CD4-positive, CD25-positive, alpha-beta regulatory T cell (primary cell): ENCODE results near the gene KRT16. TPM values are rescaled to one million over a fixed set of nuclear protein-coding genes. Genes with fewer than 3 reads are reported as not detected.
"Not testable (repeated sequence)": the region's sequence is repeated elsewhere in the genome, so short reads cannot be mapped to it uniquely, and the experiment has no call there.

Experiments
- ATAC-seq, 2 donors: fragments of 150-1000 bp; cut with Tn5 transposase; one replicate each; pipeline ENCODE4 v1.10.0; 2021; ENCODE audit warnings: low read depth in 2 of 2, moderate number of reproducible peaks in 2 of 2, moderate library complexity in 1 of 2
- DNase-seq, 3 donors: peaks; one replicate each; pipeline versions ENCODE4 v3.0.0 to v3.0.0-alpha.2; 2012 to 2022; ENCODE audit warnings: mixed read lengths in 1 of 3
- H3K27ac ChIP-seq: one replicate; pipeline ENCODE4 v1.7.0; 2013; ENCODE audit warnings: mild to moderate bottlenecking, low read length; ENCODE audit not compliant: insufficient read depth, poor library complexity, severe bottlenecking
- H3K27me3 ChIP-seq: one replicate; pipeline ENCODE4 v1.7.0; 2013; ENCODE audit warnings: low read length; ENCODE audit not compliant: control insufficient read depth, insufficient read depth
- H3K36me3 ChIP-seq: one replicate; pipeline ENCODE4 v1.7.0; 2013; ENCODE audit warnings: mild to moderate bottlenecking, low read length, moderate library complexity; ENCODE audit not compliant: control insufficient read depth, insufficient read depth
- H3K4me1 ChIP-seq: 2 replicates; pipeline ENCODE4 v1.7.0; 2013; ENCODE audit warnings: mild to moderate bottlenecking, low read length; ENCODE audit not compliant: insufficient read depth, control insufficient read depth, poor library complexity, severe bottlenecking
- H3K4me3 ChIP-seq: one replicate; pipeline ENCODE4 v1.7.0; 2013; ENCODE audit warnings: low read depth, mild to moderate bottlenecking, low read length, moderate library complexity
- H3K9me3 ChIP-seq, 2 experiments: 1 replicate in 1 of 2; 2 replicates in 1 of 2; pipeline ENCODE4 v1.7.0; 2013; ENCODE audit warnings: low read length in 2 of 2, mild to moderate bottlenecking in 1 of 2, moderate library complexity in 1 of 2; ENCODE audit not compliant: control insufficient read depth in 2 of 2
- H3K27ac Mint-ChIP-seq, 3 donors: one replicate each; pipeline ENCODE4 v1.8.0; 2020 to 2022; ENCODE audit warnings: mild to moderate bottlenecking in 3 of 3, mixed read lengths in 3 of 3, moderate library complexity in 2 of 3
- H3K27me3 Mint-ChIP-seq: one replicate; pipeline ENCODE4 v1.8.0; 2022; ENCODE audit warnings: mild to moderate bottlenecking, mixed read lengths
- H3K36me3 Mint-ChIP-seq: one replicate; pipeline ENCODE4 v1.8.0; 2020; ENCODE audit warnings: mixed read lengths
- H3K4me1 Mint-ChIP-seq, 4 donors: one replicate each; pipeline ENCODE4 v1.8.0; 2020 to 2022; ENCODE audit warnings: mixed read lengths in 4 of 4, mild to moderate bottlenecking in 1 of 4
- H3K4me3 Mint-ChIP-seq, 4 donors: one replicate each; pipeline ENCODE4 v1.8.0; 2020 to 2022; ENCODE audit warnings: mild to moderate bottlenecking in 4 of 4, mixed read lengths in 4 of 4, moderate library complexity in 3 of 4
- H3K9me3 Mint-ChIP-seq, 7 donors: one replicate each; pipeline ENCODE4 v1.8.0; 2020 to 2022; ENCODE audit warnings: mixed read lengths in 7 of 7, mild to moderate bottlenecking in 3 of 7, moderate library complexity in 2 of 7
- polyA plus RNA-seq, 4 donors: library from polyadenylated mRNA; unstranded; fragments of 300-500 nt; fragmentation: Illumina TruSeq; gene quantifications; one replicate each; pipeline ENCODE4 v1.2.3, GENCODE V29; 2021
- total RNA-seq: library from RNA; stranded (reverse); gene quantifications from one replicate; pipeline ENCODE4 v1.2.3, GENCODE V29; 2022

KRT16 gene
- total and polyA plus RNA-seq, 5 donors from 2014 or later: not detected

DNA sequence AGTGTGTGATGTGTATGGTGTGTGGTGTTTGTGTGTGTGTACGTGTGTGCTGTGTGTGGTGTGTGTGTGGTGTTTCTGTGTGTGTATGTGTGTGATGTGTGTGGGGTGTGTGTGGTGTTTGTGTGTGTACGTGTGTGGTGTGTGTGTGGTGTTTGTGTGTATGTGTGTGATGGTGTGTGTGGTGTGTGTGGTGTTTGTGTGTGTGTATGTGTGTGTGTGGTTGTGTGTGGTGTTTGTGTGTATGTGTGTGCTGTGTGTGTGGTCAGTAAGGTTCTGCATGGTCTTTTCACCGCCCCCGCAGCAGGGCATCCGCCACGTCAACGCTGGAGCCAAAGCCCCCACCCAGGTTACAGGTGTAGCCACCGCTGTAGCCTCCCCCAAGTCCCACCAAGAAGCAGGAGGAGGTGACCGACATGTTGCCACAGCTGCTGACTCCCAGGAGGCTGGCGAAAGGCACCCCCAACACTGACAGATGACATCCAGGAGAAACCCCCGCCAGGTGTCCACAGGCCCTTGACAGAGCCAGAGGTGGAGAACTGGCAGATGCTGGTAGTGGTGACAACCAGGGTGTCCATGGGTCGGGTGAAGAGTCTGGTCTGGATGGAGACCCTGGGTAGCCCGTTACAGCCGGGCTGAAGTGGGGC is 21.1 kb upstream of the KRT16 start:
- Mint-ChIP-seq H3K4me1 (no peaks in the 10 kb centered on the region), H3K9me3 (no peaks in the 10 kb centered on the region), H3K36me3 (no peaks in the 10 kb centered on the region), H3K4me3 (no peak overlapping the region), H3K27me3 (no peaks in the 10 kb centered on the region), H3K27ac (no peak overlapping the region)
- Histone ChIP-seq H3K36me3 (no peaks in the 10 kb centered on the region), H3K27ac (no peak overlapping the region), H3K27me3 (no peaks in the 10 kb centered on the region), H3K4me3 (no peak overlapping the region), H3K4me1 (no peaks in the 10 kb centered on the region), H3K9me3 (no peaks in the 10 kb centered on the region)
- DNase-seq (peak in 1 of 3 donors; percentile 25), ATAC-seq (no peak)

DNA sequence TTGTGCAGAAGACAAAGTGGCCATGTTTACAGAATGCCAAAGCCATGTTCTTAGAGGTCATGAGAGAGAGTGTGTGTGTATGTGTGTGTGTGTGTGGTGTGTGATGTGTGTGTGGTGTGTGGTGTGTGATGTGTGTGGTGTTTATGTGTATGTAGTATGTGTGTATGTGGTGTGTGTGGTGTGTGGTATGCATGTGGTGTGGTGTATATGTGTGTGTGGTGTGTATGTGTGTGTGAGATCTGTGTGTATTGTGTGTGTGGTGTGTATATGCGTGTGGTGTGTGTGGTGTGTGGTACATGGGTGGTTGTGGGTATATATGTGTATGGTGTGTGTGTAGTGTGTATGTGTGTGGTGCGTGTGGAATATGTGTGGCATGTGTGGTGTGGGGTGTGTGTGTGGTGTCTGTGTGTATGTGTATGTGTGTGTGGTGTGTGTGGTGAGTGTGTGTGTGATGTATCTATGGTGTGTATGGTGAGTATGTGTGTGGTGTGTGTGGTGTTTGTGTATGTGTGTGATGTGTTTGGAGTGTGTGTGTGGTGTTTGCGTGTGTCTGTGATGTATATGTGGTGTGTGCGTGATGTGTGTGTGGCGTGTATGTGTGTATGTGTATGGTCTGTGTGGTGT is 20.0 kb upstream of the KRT16 start:
- no peak overlapping the region for H3K27ac Mint-ChIP-seq

DNA sequence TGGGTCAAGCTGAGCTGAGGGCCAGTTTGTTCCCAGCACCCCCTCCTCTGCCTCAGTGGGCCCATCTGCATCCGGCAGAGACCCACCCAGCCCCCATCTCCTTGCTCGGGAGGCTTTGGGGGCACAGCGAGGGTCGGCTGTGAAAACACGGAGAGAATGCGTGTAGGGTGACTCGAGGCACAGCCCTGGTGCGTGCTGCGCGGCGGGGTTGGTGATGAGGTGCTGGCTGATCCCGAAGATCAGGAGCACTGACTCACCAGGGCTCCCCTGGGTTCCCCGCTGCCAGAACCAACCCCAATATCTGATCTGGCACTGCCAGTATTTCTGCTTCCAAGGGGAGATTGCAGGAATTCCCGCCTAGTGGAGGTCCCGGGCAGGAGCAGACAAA is 19.3 kb upstream of the KRT16 start:
- H3K4me1 ChIP-seq: no peaks in the 10 kb centered on the region
- H3K4me1 Mint-ChIP-seq: no peaks in the 10 kb centered on the region
- no peaks in the 10 kb centered on the region for H3K36me3 ChIP-seq
- no peak overlapping the region for H3K4me3 ChIP-seq
- DNase-seq (no peak), ATAC-seq (no peak)
- H3K27ac Mint-ChIP-seq: no peak overlapping the region
- no peaks in the 10 kb centered on the region for H3K9me3 Mint-ChIP-seq
- no peaks in the 10 kb centered on the region for H3K27me3 Mint-ChIP-seq
- H3K27ac ChIP-seq: no peak overlapping the region
- H3K4me3 Mint-ChIP-seq: no peak overlapping the region
- H3K9me3 ChIP-seq: no peaks in the 10 kb centered on the region
- H3K27me3 ChIP-seq: no peaks in the 10 kb centered on the region
- H3K36me3 Mint-ChIP-seq: no peaks in the 10 kb centered on the region

More for the DNA sequence above, 20.0 kb upstream of the KRT16 start:
- Histone ChIP-seq H3K27ac (no peak overlapping the region), H3K4me1 (no peaks in the 10 kb centered on the region), H3K4me3 (no peak overlapping the region), H3K27me3 (no peaks in the 10 kb centered on the region), H3K9me3 (no peaks in the 10 kb centered on the region), H3K36me3 (no peaks in the 10 kb centered on the region)
- Mint-ChIP-seq H3K27me3 (no peaks in the 10 kb centered on the region), H3K4me3 (no peak overlapping the region), H3K4me1 (no peaks in the 10 kb centered on the region), H3K9me3 (no peaks in the 10 kb centered on the region), H3K36me3 (no peaks in the 10 kb centered on the region)
- DNase-seq: no peak
- ATAC-seq: no peak

DNA sequence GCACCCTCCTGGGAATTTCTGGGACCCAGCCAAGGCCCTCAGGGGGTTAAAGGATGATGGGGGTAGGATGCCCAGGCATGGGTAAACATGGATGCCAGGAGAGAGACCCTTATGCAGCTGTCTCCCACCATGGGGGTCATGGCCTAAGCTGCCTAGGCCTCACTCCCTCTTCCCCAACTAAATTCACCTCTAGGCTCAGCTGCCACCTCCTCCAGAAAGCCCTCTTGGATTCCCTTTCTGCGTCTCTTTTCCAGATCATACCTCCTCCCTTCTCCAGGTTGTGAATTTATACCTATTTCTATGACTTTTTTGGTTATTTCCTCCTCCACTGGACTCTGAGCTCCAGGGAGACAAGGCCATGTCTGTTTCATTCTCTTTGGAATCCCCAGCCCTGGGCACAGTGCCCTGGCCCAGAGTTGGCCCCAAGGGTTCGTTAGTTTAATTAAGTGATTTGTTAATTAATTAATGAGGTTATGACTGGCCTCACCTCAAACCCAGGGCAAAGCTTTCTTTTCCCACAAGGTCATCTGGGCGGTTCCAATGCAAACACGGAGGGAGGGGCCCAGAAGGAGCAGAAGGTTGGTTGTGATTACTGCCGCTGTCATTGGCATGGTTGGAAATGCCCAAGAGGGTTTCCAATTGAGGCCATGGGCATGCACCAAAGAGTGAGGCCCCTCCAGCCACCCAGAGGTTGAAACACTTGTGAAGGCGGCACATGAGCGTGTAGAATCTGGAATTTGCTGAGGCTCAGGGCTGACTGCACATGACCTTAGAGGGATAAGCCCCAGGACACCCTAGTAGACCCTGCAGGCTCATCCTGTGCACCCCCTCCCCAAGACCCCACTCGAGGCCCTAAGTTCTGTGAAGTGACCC is 18.7 kb upstream of the KRT16 start:
- ATAC-seq: no peak
- H3K4me1 Mint-ChIP-seq: no peaks in the 10 kb centered on the region
- no peaks in the 10 kb centered on the region for H3K9me3 Mint-ChIP-seq
- no peaks in the 10 kb centered on the region for H3K27me3 Mint-ChIP-seq
- H3K27ac ChIP-seq: no peak overlapping the region
- no peak overlapping the region for H3K4me3 ChIP-seq
- H3K4me1 ChIP-seq: no peaks in the 10 kb centered on the region
- no peak overlapping the region for H3K4me3 Mint-ChIP-seq
- H3K36me3 Mint-ChIP-seq: no peaks in the 10 kb centered on the region
- no peaks in the 10 kb centered on the region for H3K36me3 ChIP-seq
- DNase-seq: no peak
- H3K9me3 ChIP-seq: no peaks in the 10 kb centered on the region
- H3K27ac Mint-ChIP-seq: no peak overlapping the region
- H3K27me3 ChIP-seq: no peaks in the 10 kb centered on the region

DNA sequence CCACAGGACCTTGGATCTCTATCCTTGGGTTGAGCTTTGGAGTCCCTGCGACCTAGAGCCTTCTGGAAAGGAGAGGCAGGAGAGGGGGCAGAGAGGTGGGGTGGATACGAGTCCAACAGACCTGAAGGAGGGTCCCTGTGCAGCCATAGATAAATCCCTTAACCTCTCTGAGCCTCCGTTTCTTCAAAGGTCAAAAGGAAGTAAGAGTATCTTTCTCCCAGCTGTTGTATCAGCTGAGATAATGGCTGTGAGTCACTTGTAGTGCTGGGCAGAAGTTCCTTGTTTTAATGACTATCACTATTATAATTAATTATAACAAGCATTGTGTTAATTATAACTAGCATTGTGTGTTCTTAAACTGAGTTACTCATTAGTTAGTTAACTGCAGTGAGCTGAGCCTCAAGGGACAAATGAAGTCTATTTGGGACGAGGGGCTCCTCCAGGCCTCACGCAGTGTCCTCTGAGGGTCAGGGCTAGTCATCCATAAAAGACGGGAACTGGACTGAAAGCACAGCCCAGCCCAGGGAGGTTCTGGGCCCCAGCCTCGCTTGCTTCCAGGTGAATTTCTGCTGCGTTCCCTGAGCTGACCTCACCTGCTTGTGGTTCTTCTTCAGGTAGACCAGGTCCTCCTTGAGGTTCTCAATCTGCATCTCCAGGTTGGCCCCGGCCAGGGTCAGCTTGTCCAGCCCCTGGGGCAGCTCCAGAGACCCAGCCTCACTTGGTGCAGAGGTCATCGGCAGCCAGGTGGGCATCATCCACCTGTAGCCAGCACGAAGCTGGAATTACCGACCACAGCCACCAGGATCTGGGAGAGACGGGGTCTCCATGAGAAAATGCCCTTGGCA is 17.5 kb upstream of the KRT16 start:
- ATAC-seq: no peak

DNA sequence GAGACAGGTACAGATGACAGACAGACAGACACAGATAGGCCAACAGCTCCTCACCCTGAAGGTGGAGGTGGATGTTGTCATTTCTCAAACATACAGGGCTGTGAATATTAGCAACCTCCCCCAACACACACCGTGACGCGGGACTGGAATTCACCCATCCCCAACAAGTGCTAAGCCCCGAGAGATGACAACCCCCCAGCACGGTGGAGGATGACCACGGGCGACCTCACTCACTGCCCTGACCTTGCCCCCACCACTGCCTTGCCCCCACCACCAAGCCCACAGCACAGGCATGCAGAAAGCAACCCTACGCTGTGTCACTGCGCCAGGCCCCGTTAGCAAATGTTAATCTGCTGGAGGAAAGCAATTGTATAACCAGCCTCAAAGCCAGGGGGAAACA is 16.7 kb upstream of the KRT16 start:
- H3K36me3 Mint-ChIP-seq: no peaks in the 10 kb centered on the region
- no peak for ATAC-seq
- H3K9me3 ChIP-seq: no peaks in the 10 kb centered on the region
- no peaks in the 10 kb centered on the region for H3K9me3 Mint-ChIP-seq
- no peak for DNase-seq
- H3K4me3 ChIP-seq: no peak overlapping the region
- no peaks in the 10 kb centered on the region for H3K4me1 Mint-ChIP-seq
- no peak overlapping the region for H3K27ac Mint-ChIP-seq
- no peaks in the 10 kb centered on the region for H3K4me1 ChIP-seq
- no peaks in the 10 kb centered on the region for H3K27me3 ChIP-seq
- no peak overlapping the region for H3K27ac ChIP-seq
- H3K36me3 ChIP-seq: no peaks in the 10 kb centered on the region
- no peak overlapping the region for H3K4me3 Mint-ChIP-seq
- no peaks in the 10 kb centered on the region for H3K27me3 Mint-ChIP-seq

More for the DNA sequence above, 17.5 kb upstream of the KRT16 start:
- Histone ChIP-seq H3K36me3 (no peaks in the 10 kb centered on the region), H3K27me3 (no peaks in the 10 kb centered on the region), H3K9me3 (no peaks in the 10 kb centered on the region), H3K27ac (no peak overlapping the region), H3K4me3 (no peak overlapping the region), H3K4me1 (no peaks in the 10 kb centered on the region)
- Mint-ChIP-seq H3K4me1 (no peaks in the 10 kb centered on the region), H3K9me3 (no peaks in the 10 kb centered on the region), H3K27me3 (no peaks in the 10 kb centered on the region), H3K27ac (no peak overlapping the region), H3K36me3 (no peaks in the 10 kb centered on the region), H3K4me3 (no peak overlapping the region)
- no peak for DNase-seq

DNA sequence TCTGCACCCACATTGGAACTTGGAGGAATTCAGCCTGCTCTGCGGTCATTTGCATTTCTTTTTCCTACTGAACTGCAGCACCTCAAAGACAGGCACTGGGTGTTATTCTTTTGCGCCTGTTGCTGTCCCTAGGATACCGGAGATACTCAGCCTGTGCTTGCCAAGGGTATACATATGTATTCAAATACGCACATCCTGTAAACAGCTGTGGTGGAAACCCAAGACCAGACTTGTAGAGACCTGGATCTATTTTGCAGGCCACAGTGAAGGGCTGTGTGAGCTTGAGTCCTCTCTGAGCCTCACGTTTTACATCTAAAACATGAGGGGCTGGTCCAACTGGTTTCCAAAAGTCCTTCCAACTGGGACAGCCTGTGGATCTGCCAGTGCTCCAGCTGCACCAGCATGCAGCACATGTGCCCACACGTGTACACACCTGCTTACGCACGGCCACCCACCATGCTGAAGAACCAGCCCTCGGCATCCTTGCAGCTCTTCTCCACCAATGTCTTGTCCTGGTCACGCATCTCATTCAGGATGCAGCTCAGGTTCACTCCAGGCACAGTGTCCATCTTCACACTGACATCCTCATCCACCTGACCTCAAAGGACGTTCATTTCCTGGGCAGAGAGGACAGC is 16.2 kb upstream of the KRT16 start:
- H3K27me3 ChIP-seq, DNase-seq, ATAC-seq, H3K27ac ChIP-seq, H3K4me3 ChIP-seq, H3K27me3 Mint-ChIP-seq, H3K9me3 ChIP-seq, H3K27ac Mint-ChIP-seq, H3K36me3 Mint-ChIP-seq, H3K36me3 ChIP-seq, H3K4me3 Mint-ChIP-seq, H3K4me1 ChIP-seq, H3K4me1 Mint-ChIP-seq, H3K9me3 Mint-ChIP-seq: not testable (repeated sequence)
